GM10847 (cell line): ENCODE data around the gene MMP23B.
"Not testable (repeated sequence)": the region's sequence is repeated elsewhere in the genome, so short reads cannot be mapped to it uniquely, and the experiment has no call there.

Experiments
- POLR2A ChIP-seq: IDR thresholded peaks from 2 replicates; pipeline ENCODE4 v1.6.1; 2011; ENCODE audit not compliant: insufficient read length; ENCODE audit errors: extremely low read depth

MMP23B gene

GRCh38 chr1:1630965-1631781 lies 800 bp upstream of the MMP23B start:
- TF ChIP-seq POLR2A, result no peak

GRCh38 chr1:1658583-1659549 lies 26.9 kb downstream of the MMP23B start, which contains the start of gene CDK11B:
Gene CDK11B, minus strand, starts transcription at chr1:1659004. Its CDS starts 1,519 bp downstream, at chr1:1657485.
- not testable (repeated sequence) for TF ChIP-seq POLR2A

- TF ChIP-seq POLR2A, result no peak
Measured at GRCh38 chr1:1664941-1665814, 33.2 kb downstream of the MMP23B start.

GRCh38 chr1:1665815-1666251 lies 33.9 kb downstream of the MMP23B start:
- TF ChIP-seq POLR2A, result no peak

- TF ChIP-seq POLR2A, result no peak
Measured at GRCh38 chr1:1666526-1666925, 34.6 kb downstream of the MMP23B start.

GRCh38 chr1:1669468-1670440 lies 37.8 kb downstream of the MMP23B start:
- TF ChIP-seq POLR2A, result no peak

- no peak for TF ChIP-seq POLR2A
Measured at GRCh38 chr1:1670866-1671265, 38.9 kb downstream of the MMP23B start.

- TF ChIP-seq POLR2A, result no peak
Measured at GRCh38 chr1:1671365-1672119, 39.6 kb downstream of the MMP23B start.

GRCh38 chr1:1672181-1672965 lies 40.4 kb downstream of the MMP23B start:
- TF ChIP-seq POLR2A, result no peak

GRCh38 chr1:1677718-1678580 lies 46.0 kb downstream of the MMP23B start:
- TF ChIP-seq POLR2A, result peak; percentile 29
